SKM-1 (cell line): Measurements from ENCODE around the gene UBE2R2.

ENCODE experiments used
- DNase-seq: peaks from one replicate; lab custom pipeline; 2025; ENCODE audit not compliant: unreplicated experiment; lab: John Stamatoyannopoulos, UW

The UBE2R2 gene

DNA sequence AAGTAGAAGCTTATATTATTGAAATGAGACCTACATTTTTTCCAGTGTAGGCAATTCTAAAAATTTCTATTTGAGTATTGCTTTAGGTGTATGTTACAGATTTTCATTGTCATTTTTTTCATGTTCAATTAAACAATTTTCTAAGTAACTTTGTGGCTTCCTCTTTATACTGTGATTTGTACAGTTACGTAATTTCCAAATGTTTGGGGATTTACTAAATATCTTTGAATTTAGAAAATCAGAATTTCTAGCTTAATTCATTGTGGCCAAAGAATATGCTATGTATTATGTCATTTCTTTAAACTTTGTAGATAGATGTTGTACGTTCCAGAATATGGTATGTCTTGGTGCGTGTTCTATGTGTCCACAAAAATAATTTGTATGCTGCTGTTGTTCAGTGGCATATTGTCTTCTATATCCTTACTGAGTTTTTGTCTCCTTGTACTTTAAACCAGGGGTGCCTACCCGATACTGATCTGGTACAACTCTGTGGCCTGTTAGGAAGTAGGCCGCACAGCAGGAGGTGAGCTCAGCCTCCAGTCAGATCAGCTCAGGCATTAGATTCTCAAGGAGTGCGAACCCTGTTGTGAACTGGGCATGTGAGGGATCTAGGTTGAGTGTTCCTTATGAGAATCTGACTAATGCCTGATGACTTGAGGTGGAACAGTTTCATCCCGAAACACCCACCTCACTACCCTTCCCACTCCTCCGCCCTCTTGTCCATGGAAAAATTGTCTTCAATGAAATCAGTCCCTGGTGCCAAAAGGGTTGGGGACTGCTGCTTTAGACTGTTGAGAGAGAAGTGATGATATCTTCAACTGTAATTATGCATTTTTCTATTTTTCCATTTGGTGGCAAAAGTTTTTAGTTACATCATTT is 63.5 kb downstream of the UBE2R2 start:
- DNase-seq: no peak

DNA sequence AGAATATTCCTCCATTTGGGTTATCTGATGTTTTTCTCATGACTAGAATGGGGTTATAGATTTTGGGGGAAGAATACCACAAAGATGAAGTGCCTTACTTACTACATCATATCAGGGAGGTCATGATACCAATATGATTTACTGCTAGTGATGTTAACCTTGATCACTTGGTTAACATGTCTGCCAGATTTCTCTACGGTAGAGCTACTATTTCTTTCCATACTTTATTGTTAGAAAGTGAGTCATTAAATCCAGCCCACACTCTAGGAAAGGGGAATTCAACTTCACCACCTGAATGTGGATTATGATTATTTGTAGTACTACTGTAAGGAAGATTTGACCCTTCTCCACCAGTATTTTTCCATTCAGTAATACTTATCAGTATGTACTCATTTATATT is 64.7 kb downstream of the UBE2R2 start:
- no peak for DNase-seq

DNA sequence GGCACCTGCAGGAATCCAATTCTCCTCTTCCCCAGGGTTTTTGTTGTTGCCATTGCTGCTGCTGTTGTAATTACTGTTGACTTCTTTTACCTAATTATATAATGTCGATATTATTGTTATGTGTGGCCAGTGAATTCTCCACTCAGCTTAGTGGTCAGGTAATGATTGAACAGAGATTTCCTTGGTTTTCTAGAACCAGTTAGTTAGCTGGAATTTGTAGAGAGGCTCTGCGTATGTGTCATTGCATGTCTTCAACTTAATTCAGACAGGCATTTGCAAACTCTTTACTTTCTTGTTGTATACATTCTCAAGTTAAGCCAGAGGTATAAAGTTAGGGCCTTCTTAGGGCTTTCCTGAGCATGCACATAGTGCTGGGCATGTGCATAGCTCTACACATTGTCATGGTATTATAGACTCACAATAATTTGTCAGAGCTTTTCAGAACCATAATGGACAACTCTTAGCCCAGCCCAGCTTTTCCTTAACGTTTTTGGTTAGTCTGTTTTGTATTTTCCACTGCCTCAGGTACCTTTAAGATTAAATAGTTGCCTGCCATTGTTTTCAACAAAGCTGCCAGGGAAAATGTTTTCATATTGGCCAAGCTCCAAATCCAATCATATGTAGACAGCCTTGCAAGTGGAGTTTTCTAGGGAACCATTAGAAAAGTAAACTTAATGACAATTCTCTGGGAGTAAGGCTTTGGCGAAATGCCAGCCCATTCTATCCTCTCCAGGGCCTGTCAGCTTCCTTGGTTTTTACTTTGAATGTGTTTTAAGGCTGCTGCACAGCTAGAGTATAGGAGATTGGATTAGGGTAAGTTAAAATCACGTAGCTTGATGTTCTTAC is 68.1 kb downstream of the UBE2R2 start:
- no peak for DNase-seq

DNA sequence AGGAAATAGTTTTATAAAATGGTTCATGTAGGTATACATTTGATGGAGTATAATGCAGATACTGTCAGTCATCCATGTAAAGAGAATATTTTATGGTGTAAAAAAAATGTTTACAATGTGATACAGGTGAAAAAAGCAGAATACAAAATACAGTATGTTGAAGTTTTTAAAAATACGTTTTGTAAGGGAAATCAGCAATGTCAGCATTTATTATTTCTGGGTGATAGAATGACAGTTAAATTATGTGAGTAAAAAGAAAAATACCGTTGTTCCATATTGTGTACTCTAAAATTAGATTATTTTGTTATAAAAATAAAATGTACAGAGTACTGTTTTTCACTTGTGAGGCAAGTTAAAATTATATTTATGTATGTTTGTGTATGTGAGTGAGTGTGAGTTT is 69.0 kb downstream of the UBE2R2 start:
- DNase-seq: no peak

DNA sequence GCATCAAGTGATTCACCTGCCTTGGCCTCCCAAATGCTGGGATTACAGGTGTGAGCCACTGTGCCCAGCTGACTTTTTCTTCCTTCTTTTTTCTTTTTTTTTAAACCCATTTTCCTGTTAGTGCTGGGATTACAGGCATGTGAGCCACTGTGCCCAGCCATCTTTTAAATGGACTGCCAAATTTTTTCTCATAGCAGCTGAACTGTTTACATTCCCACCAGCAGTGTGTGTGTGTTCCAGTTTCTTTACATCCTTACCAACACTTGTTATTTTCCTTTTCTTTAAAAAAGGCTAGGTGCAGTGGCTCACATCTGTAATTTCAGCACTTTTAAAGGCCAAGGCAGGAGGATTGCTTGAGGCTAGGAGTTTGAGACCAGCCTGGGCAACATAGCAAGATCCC is 76.9 kb downstream of the UBE2R2 start:
- no peak for DNase-seq

DNA sequence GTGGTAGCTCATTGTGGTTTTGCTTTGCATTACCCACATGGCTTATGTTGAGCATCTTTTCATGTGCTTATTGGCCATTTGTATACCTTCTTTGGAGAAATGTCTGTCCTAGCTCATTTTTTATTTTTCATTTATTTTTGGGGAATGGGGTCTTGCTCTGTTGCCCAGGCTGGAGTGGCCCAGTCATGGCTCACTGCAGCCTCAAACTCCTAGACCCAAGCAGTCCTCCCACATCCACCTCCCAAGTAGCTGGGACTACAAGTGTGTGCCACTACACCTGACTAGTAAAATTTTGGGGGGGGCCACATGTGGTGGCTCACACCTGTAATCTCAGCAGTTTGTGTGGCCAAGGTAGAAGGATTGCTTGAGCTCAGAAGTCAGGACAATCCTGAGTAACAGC is 77.4 kb downstream of the UBE2R2 start:
- no peak for DNase-seq

DNA sequence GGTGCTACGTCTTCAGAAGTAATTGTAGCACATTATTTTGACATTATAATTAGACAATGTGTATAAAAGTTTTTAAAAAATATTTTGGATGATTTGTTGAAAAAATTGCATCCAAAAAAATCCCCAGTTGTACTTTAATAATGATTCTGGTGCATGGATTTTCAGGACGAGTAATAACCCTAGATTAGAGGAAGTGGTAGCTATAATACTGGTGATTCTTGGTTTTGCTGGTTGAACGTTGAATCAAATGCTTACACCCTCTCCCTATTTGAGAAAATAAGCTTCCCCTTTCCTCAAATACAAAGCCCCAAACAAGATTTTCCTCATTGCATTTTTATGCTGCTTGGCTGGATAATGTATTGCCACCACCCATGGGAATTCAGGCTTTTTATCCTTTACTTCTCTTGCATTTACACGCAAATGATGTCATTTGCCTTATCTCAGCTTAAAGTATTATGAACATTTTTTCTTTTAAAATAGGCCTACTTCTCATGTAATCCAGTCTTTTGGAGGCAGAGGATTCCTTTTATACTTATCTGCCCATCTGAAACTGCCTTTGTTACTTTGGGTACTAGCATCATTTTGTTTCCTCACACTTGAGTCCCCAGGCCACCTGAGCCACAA is 86.3 kb downstream of the UBE2R2 start:
- DNase-seq: no peak

DNA sequence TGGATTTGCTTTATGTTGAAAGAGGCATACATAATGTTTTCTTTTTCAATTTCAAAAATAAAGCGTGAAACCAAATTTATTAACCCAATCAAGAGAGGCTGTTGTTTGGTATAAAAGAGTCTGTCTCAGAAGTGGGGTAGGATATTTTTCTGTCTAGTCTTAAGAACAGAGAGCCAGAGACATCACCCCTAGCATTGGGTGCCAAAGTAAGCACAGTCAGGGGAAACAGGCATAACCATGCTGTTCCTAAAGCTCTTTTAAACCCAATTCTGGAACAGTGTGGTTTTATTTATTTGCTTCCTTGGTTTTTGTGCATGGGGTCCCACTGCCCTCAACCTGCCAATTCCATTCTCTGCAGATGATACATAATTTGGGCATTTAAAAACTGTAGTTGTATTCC is 88.2 kb downstream of the UBE2R2 start:
- DNase-seq: no peak

DNA sequence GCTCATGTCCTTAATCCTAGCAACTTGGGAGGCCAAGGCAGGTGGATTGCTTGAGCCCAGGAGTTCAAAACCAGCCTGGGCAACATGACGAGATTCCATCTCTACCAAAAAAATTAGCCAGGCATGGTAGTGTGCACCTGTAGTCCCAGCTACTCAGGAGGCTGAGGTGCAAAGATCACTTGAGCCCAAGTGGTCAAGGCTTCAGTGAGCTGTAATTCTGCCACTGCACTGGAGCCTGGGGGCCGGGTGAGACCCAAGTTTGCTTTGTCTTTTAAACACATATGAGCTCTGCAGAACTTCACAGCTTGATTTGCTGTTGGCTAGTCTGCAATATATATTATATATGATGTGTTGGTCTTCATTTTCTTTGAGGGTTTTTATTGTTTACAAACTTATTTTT is 89.8 kb downstream of the UBE2R2 start:
- DNase-seq: no peak

DNA sequence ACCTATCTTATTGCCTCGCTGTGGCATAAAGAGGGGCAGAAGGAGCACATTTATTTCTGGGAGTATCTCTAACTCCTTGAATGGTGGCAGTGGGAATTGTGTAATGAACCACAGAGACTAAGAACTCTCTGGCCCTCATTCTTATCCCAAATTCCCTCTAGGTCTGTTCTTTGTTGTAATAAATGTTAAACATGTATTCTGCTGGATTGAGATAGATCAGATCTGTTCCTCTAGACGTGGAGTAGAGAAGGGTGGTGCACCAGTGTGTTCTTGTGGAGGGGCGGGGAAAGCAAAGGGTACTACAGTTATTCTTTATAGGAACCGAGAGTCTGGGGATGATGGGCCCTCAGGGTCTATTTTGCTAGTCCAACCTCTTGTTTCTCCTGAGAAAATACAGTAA is 90.4 kb downstream of the UBE2R2 start:
- no peak for DNase-seq

DNA sequence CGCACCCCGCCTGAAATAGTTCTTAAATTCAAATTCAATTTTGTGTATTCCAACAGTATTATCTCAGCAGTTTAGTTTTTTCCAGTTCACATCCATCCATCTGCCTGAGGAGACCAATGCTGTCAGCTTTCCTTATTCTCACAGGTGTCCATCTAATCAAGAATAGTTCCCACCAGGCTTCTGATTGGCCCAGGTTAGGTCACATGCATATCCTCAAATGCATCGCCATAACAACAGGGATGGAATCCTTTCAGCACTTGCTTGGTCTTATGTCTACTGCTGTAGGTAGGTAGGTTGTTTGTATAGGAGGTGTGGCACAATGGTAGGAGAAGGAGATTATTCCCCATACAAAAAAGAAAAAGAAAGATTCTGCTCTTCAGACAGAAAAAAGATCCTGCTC is 91.2 kb downstream of the UBE2R2 start:
- no peak for DNase-seq

DNA sequence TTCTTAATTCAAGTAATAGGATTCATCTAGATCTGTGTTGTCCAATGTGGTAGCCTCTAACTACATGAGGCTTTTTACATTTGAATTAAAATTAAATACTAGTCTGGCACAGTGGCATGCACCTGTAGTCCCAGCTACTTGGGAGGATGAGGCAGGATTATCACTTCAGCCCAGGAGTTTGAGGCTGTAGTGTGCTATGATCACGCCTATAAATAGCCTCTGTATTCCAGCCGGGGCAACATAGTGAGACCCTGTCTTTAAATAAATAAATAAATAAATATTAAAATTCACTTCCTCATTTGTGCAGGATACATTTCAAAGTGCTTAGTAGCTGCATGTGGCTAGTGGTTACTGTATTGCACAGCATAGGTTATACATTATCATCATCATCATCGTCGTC is 91.8 kb downstream of the UBE2R2 start:
- no peak for DNase-seq

DNA sequence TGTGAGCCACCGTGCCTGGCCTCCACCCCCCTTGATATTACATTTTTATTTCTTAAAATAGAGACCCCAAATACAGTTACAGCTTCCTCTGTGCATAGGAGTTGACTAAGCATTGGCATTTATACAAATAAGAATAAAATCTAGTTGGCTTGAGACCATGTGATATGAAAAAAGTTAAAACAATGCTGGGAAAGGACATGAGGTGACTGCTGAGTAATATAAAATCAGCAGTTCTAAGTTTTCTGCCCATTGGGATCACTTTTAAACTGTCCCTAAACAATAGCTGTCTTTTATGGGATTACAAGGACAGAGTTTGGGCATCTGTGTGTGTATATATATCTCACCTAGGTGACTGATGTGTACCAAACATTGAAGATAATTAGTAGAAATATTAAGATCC is 96.6 kb downstream of the UBE2R2 start:
- no peak for DNase-seq

DNA sequence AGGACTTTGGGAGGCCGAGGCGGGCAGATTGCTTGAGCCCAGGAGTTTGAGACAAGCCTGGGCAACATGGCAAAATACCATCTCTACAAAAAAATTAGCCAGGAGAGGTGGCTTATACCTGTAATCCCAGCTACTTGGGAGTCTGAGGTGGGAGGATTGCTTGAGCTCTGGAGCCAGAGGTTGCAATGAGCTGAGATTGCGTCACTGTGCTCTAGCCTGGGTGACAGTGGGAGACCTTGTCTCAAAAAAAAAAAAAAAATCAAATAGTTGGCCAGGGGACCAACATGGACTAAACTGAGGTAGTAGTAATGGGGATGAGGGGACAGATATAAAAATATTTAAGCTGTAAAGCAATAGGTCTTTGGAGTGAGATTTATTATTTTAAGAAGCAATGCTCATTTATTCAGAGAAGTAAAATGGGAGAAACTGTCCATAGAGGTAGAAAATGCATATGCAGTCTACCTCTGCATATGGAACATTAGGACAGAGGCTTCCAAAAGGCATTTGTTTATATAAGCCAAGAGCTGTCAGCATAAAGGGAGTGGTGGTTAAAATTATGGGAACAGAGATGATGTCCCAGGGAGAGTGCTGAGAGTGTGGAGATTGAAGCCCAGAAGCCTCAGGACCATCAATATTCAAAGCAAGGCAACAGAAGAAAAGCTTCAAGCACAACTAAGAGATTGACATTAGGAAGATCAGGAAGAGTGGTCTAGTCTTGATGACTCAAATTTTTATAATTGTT is 98.1 kb downstream of the UBE2R2 start:
- DNase-seq: no peak

DNA sequence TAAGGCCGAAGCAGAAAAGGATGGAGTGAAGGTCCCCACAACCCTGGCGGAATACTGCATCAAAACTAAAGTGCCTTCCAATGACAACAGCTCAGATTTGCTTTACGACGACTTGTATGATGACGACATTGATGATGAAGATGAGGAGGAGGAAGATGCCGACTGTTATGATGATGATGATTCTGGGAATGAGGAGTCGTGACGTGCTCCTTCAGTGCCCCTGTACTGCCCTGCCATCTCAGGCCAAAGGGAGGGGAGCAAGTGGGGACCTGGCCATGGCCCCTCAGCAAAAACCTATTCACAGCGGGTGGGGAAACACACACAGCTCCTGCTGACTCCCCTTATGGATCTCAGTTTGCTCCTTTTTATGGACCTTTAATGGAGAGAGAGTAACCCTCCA is 100.1 kb downstream of the UBE2R2 start:
- DNase-seq: no peak

DNA sequence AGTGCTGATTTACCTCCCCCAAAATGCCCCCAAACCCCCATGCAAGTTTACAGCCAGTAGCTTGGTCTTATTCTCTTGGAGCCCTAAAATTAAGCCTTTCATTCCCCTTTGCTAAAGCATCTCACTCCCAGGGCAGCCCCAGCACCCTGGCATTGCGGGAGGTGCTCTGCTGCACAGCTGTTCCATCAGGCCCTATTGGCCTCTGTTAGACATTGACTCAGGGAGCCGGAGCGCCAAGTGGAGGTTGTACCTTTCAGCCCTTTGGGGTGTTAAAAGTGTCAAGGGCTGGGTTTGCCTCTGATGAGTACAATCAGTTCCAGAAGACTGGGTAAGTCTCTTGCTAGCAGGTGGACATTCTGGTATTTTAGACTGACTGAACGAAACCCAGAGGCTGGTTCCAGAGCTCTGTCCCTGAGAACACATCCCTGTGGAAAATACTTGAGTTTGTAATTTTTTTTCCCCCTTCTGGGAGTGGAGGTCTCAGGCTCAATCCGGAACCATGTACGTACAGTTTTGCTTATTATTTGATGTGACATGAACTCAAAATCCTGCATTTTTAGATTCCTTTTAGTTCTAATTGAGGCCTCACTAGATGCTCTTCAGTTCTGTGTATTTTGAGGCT is 102.4 kb downstream of the UBE2R2 start:
- DNase-seq: no peak

DNA sequence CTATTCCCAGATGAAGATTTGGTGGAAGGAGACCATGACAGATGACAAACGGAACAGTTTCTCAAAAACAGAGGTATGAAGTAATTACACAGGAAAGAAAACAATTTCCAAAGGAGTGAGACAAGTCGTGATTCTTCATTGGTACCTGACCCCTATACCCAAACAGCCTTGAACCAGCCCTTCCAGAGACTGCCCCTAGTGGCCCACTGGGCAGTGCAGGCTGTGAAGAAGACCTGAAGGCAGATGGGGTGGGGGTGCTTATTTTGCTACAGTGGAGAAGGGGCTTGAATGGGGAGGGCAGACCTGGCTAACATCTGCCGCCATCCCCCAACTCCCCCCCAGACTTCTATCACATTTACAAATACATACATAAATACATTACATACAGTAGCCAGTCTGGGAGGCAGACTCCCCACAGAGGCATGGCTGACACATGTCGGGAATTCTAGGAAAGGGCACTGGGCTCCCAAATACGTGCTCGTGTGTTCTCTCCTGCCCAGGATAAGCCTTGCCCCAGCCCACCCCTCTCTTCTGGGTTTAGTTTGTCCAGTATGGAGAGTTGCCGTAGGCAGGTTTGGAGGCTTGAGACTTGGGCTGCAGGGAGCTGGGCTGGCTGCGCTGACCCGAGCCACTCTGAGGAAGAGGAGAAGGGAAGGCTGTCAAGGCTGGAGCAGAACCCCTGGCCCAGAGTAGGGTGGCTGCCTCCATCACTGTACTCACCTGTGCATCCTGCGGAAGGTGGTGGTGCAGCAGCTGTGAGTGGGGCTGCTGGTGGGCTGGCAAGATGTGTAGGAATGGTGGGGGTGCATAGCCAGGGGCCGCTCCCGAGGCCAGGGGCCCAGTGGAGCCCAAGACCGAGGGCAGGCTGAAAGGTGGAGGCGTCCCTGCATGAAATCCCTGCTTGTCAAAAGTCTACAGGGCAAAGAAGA is 105.3 kb downstream of the UBE2R2 start:
- no peak for DNase-seq

DNA sequence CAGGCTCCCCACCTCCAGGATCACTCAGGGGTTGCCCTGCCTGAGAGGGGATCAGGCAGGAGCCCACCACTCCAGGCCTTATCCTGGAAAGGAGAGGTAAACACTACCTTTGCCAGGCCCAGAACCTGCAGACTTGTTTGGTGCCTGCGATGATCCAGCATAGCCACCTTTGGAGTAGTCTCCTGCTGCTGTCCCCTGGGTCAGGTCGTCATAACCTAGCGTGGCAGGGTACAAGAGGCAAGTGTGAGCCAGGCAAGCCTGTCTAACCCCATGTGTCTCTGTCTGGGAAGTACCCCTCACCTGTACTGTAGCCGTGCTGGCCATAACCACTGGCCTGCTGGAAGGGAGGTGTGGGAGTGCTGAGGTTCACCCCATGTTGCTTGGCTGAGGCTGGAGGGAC is 106.1 kb downstream of the UBE2R2 start:
- no peak for DNase-seq

DNA sequence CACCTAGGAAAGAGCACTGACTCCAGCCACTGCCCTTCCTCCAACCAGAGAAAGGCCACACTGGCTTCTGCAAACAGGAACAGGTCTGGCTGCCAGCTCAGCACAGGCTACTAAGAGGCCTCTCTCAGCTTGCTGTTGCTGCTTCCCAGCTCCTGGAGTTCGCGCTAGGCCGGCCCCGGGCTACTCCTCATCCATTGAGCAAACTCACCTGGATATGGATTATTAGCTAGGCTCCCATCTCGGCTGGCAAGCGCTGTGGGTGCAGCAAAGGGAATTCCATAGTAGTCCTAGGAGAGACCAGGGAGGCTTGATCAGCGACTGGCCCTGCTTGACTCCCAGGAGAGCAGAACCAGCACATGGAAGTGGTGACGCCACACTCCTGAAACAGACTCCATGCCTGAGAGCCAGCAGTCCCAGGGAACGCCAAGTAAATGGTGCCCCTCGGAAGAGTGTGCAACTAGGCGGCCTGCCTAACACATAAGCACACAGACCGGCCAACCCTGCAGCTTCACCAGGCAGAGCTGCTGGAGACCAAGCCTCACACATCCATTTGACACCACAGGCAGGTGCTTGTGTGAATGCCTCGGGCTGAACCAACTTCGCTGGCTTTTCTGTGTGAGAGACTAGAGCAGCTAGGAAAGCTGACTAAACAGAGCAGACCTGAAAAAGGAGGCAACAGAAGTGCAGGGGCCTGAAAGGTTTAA is 107.2 kb downstream of the UBE2R2 start:
- DNase-seq: no peak
